Calu3 (cell line): ENCODE results near the gene AP5B1. TPM values are rescaled to one million over a fixed set of nuclear protein-coding genes. Genes with fewer than 3 reads are reported as not detected.

ENCODE experiments used
- BruUV-seq: library from RNA; stranded (reverse); fragments of 400-500 nt; replicated peaks from 2 replicates; lab custom pipeline; 2021; lab: Mats Ljungman, UMichigan
- CTCF ChIA-PET: fragments of 300-600 bp; sonication (Branson Sonifier 250); formaldehyde crosslinking; loops from one replicate; lab custom pipeline; 2022; ENCODE audit warnings: antibody characterized with exemption; lab: Charles Lee
- DNase-seq: peaks from one replicate; pipeline ENCODE4 v3.0.0; 2022
- H3K27ac Mint-ChIP-seq: one replicate; pipeline ENCODE4 v1.8.0; 2022; ENCODE audit warnings: mixed read lengths; ENCODE audit not compliant: unreplicated experiment
- H3K27me3 Mint-ChIP-seq: one replicate; pipeline ENCODE4 v1.8.0; 2022; ENCODE audit warnings: mixed read lengths; ENCODE audit not compliant: unreplicated experiment
- H3K36me3 Mint-ChIP-seq: one replicate; pipeline ENCODE4 v1.8.0; 2022; ENCODE audit warnings: mild to moderate bottlenecking, moderate library complexity, mixed read lengths; ENCODE audit not compliant: insufficient read depth, unreplicated experiment
- H3K4me1 Mint-ChIP-seq: one replicate; pipeline ENCODE4 v1.8.0; 2022; ENCODE audit warnings: mild to moderate bottlenecking, low read depth, mixed read lengths; ENCODE audit not compliant: unreplicated experiment
- H3K4me3 Mint-ChIP-seq: one replicate; pipeline ENCODE4 v1.8.0; 2022; ENCODE audit warnings: mild to moderate bottlenecking, low read depth, moderate library complexity, mixed read lengths; ENCODE audit not compliant: unreplicated experiment
- H3K9me3 Mint-ChIP-seq: one replicate; pipeline ENCODE4 v1.8.0; 2022; ENCODE audit warnings: low read depth, mixed read lengths; ENCODE audit not compliant: unreplicated experiment
- intact Hi-C: fragments of 100-400 bp; cut with micrococcal nuclease; formaldehyde crosslinking; loops from one replicate; pipeline ENCODE4 v1.10.0; 2022; ENCODE audit not compliant: unreplicated experiment
- total RNA-seq: library from RNA; stranded (reverse); gene quantifications from 2 replicates; pipeline ENCODE4 v1.2.3, GENCODE V29; 2022
- TF ChIP-seq, protein P1 (sequence below): fragments of 200-600 bp; IDR thresholded peaks from one replicate; pipeline ENCODE4 v1.8.0; 2022; ENCODE audit warnings: antibody characterized with exemption; ENCODE audit not compliant: unreplicated experiment

Gene AP5B1
- total RNA-seq, 1 experiment from 2014 or later = 18.5 TPM

DNA sequence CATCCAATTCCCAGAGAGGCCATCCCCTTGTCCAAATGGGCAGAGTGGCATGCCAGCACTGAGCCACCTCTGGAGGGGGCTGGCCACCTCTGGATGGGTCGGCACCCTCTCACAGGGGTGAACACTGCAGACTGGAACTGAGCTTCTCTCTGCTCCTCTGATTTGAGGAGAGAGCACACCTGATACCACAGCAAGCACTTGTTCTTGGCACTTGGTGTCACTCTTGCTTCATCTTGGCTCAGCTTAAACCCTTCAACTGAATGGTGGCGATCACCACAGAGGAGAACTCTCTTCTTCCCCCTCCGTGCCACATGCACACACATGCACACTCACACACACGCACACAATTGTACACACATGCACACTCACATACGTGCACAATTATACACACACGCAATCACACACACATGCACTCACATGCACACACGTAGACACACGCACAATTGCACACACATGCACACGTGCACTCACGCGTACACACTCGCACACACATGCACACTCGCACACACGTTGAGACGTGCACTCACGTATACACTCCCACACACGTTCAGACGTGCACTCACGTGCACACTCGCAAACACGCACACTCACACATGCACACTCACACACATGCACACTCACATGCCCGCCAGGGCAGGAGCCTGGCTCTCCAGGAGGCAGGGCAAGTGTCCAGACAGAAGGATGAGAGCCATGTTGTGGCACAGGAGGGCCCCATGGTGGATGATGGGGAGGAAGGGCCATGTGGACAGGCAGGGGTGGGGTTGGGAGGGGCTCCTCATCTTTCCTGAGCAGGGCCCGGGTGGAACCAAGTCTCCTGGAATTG is 29.5 kb upstream of the AP5B1 start:
- peaks cover 19% of the 10 kb centered on the region for H3K36me3 Mint-ChIP-seq
- CTCF ChIA-PET = no interaction called here
- H3K4me1 Mint-ChIP-seq = no peaks in the 10 kb centered on the region
- H3K4me3 Mint-ChIP-seq = no peak overlapping the region
- DNase-seq = no peak
- intact Hi-C loops = no loop called here
- no peak overlapping the region for H3K27ac Mint-ChIP-seq
- peaks cover 46% of the 10 kb centered on the region for H3K27me3 Mint-ChIP-seq
- BruUV-seq = no TSS peak
- no peaks in the 10 kb centered on the region for H3K9me3 Mint-ChIP-seq
- TF ChIP-seq, protein P1, sequence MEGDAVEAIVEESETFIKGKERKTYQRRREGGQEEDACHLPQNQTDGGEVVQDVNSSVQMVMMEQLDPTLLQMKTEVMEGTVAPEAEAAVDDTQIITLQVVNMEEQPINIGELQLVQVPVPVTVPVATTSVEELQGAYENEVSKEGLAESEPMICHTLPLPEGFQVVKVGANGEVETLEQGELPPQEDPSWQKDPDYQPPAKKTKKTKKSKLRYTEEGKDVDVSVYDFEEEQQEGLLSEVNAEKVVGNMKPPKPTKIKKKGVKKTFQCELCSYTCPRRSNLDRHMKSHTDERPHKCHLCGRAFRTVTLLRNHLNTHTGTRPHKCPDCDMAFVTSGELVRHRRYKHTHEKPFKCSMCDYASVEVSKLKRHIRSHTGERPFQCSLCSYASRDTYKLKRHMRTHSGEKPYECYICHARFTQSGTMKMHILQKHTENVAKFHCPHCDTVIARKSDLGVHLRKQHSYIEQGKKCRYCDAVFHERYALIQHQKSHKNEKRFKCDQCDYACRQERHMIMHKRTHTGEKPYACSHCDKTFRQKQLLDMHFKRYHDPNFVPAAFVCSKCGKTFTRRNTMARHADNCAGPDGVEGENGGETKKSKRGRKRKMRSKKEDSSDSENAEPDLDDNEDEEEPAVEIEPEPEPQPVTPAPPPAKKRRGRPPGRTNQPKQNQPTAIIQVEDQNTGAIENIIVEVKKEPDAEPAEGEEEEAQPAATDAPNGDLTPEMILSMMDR = no peak

GRCh38 chr11:65809496-65809895 is 28.7 kb upstream of the AP5B1 start:
- DNase-seq = no peak
- H3K27ac Mint-ChIP-seq = no peak overlapping the region
- intact Hi-C loops = no loop called here
- peaks cover 19% of the 10 kb centered on the region for H3K36me3 Mint-ChIP-seq
- no peaks in the 10 kb centered on the region for H3K9me3 Mint-ChIP-seq
- no peaks in the 10 kb centered on the region for H3K4me1 Mint-ChIP-seq
- H3K27me3 Mint-ChIP-seq = peaks cover 46% of the 10 kb centered on the region
- CTCF ChIA-PET = no interaction called here
- BruUV-seq = no TSS peak
- no peak overlapping the region for H3K4me3 Mint-ChIP-seq
- TF ChIP-seq, protein P1 = no peak

DNA sequence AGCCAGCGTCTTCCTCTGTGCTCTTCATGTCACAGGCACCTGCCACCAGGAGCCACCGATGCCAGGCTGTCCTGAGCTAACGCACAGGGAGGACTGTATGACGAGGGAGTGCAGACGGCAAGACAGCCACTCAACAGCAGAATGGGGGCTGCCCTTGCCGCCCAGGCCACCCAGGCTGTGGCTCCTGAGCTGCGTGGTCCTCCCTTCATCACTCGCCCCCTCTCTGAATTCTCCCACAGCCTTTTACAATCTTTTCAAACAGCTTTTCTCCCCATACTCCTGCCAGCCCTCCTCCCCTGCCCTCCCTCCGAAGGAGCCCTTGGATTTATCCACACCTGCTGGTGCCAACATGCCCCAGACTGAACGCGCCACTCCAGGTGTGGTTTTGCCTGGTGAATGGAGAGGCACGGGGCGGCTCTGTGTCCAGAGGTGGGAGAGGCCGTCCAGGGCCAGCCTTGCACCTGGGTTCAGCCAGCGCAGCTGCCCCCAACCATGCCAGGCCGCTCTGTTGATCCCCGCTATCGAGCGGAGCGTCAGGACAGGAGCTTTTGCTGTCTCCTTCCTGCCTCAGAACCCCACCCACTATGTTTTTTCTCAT is 28.1 kb upstream of the AP5B1 start:
- TF ChIP-seq, protein P1 = no peak
- no peak for DNase-seq
- Mint-ChIP-seq H3K9me3 (no peaks in the 10 kb centered on the region), H3K27ac (no peak overlapping the region), H3K36me3 (peaks cover 17% of the 10 kb centered on the region), H3K4me3 (no peak overlapping the region), H3K27me3 (peaks cover 51% of the 10 kb centered on the region), H3K4me1 (no peaks in the 10 kb centered on the region)
- intact Hi-C loops = no loop called here
- CTCF ChIA-PET = interaction anchor here (0.6 kb wide), 1 partner anchor 414 kb away, joined by 6 read pairs; no protein-coding TSS in a partner anchor
- BruUV-seq = no TSS peak

DNA sequence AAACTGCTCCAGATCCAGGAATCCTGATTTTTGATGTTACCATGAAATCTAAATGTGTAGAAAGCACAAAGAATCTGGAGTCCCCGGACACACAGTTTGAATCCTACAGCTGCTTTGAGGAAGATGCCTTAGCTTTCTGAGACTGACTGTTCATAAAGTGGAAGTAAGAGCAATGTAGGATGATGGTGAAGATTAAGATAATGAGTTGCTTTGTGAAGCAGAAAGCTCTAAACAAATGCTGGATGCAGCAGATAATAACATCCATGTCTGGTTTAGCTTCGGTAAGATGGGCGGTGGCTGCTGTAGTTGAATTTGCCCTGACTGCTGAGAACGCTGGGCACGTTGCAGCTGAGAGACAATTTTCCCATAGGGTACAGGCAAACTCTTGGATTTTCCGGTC is 26.2 kb upstream of the AP5B1 start:
- Mint-ChIP-seq H3K27me3 (peaks cover 59% of the 10 kb centered on the region), H3K36me3 (peaks cover 9% of the 10 kb centered on the region), H3K4me1 (no peaks in the 10 kb centered on the region), H3K9me3 (no peaks in the 10 kb centered on the region), H3K27ac (no peak overlapping the region), H3K4me3 (no peak overlapping the region)
- intact Hi-C loops = no loop called here
- TF ChIP-seq, protein P1 = no peak
- no peak for DNase-seq
- no TSS peak for BruUV-seq
- CTCF ChIA-PET = interaction anchor here (0.6 to 0.8 kb wide), 2 partner anchors 10 to 106 kb away, joined by 4 read pairs; no protein-coding TSS in a partner anchor
